SJCRH30 (cell line): ENCODE results near the gene DOCK4. TPM values are rescaled to one million over a fixed set of nuclear protein-coding genes. Genes with fewer than 3 reads are reported as not detected.
A peak's percentile ranks its signal among the peaks of the same experiment; 100 is the strongest.

Experiments
- DNase-seq, 2 experiments: peaks; one replicate each; pipeline ENCODE4 v3.0.0-alpha.2; 2015 to 2020
- H3K27ac ChIP-seq: fragments of 250-450 bp; sonication (Bioruptor Pico); 2 replicates; pipeline ENCODE4 v1.5.1; 2020; ENCODE audit warnings: mild to moderate bottlenecking, moderate library complexity
- H3K27me3 ChIP-seq: fragments of 250-450 bp; sonication (Bioruptor Pico); 2 replicates; pipeline ENCODE4 v1.5.1; 2020; ENCODE audit warnings: mild to moderate bottlenecking, moderate library complexity
- H3K36me3 ChIP-seq: fragments of 250-450 bp; sonication (Bioruptor Pico); 2 replicates; pipeline ENCODE4 v1.5.1; 2020; ENCODE audit warnings: mild to moderate bottlenecking, moderate library complexity
- H3K4me1 ChIP-seq: fragments of 250-450 bp; sonication (Bioruptor Pico); 2 replicates; pipeline ENCODE4 v1.5.1; 2020; ENCODE audit warnings: mild to moderate bottlenecking, moderate library complexity
- H3K4me3 ChIP-seq: fragments of 250-450 bp; sonication (Bioruptor Pico); 2 replicates; pipeline ENCODE4 v1.5.1; 2020; ENCODE audit warnings: mild to moderate bottlenecking, moderate library complexity
- H3K9me3 ChIP-seq: fragments of 250-450 bp; sonication (Bioruptor Pico); replicated peaks from 2 replicates; pipeline ENCODE4 v1.5.1; 2020; ENCODE audit warnings: mild to moderate bottlenecking, moderate library complexity
- total RNA-seq: library from RNA; depleted of rRNA; stranded (reverse); fragments of >200 nt; shearing (Covaris generic); gene quantifications from 2 replicates; pipeline ENCODE4 v1.2.3, GENCODE V29; 2014

DOCK4 gene
- total RNA-seq, 1 experiment from 2014 or later, result 11.4 TPM

DNA sequence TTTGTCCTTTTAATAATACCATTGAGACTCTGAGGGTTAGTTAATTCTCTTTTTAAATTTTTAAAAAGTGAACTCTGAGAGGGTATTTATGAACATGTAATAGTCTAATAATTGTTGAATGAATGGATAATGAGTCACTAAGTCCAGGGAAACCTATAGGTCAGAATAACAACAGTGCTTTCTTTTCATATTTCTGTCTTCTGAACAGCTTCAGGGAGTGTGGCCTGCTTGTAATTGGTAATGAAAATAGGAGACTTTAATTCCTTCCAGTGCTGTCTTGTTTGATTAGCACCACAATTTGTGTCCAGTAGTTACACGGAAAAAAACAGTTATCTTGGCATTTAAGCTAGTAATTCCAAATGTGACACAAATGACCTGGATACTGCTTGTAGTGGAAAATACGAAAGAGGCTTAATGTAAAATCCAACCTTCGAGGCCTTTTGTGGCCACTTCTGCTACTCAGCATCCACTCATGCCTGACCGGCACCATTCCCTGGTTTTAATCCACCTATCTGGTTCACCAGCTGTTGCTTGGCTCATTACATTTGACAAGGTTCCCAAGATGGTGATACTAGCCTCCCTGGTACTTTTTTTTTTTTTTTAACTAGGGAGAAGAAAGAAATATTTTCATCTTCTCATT is 494.7 kb downstream of the DOCK4 start:
- no peaks in the 10 kb centered on the region for H3K36me3 ChIP-seq
- peak overlapping the region; percentile 27 for H3K4me3 ChIP-seq
- H3K27me3 ChIP-seq, result no peaks in the 10 kb centered on the region
- peaks cover 21% of the 10 kb centered on the region for H3K4me1 ChIP-seq
- H3K27ac ChIP-seq, result peak overlapping the region; percentile 81
- no peaks in the 10 kb centered on the region for H3K9me3 ChIP-seq
- DNase-seq, result peak; percentile 79 to 87

DNA sequence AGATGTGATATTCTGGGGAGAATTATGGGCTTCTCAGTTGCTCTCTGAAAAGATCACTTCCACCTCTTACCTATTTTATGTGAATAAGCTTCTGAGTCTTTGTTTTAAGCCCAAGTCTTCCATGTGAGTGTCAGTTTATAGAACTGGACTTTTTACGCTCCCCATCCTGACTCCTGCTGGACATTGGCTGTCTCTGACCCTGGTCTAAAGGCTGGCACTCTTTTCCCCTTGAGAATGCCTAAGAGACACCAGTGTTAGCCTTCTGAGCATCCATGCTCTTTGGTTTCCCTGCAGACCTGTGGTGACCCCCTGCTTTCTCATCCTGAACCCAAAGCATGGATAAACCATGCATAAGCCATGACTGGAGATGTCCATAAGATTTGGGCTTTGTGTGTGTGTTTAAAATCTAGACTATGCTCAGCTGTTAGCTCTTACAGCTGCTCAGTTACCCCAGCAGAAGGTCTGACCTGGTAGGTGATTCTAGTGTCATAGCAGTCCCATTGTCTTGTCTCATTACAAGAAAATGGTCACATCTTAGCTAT is 495.3 kb downstream of the DOCK4 start:
- Histone ChIP-seq H3K36me3 (no peaks in the 10 kb centered on the region), H3K27ac (peak overlapping the region; percentile 81), H3K27me3 (no peaks in the 10 kb centered on the region), H3K9me3 (no peaks in the 10 kb centered on the region), H3K4me1 (peaks cover 21% of the 10 kb centered on the region), H3K4me3 (no peak overlapping the region)
- DNase-seq, result peak; percentile 39 to 65

DNA sequence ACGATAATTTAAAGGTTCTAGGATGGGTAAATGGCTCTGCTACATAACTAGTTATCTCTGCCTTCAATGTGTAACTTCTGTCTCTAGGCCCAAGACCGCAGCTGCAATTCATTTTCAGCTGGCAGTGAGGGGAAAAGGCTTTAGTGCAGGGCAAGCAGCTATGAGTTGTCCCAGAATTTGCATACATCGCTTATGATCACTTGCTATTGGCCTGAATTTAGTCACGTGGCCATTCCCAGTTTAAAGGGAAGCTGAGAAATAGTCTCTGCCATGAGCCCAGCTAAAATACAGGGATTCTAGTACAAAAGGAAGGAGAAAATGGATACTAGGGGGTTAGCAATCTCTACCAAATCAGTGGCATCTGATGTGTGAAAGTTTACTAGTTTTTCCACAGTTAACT is 498.1 kb downstream of the DOCK4 start:
- Histone ChIP-seq H3K9me3 (no peaks in the 10 kb centered on the region), H3K27ac (no peak overlapping the region), H3K4me1 (peaks cover 21% of the 10 kb centered on the region), H3K36me3 (no peaks in the 10 kb centered on the region), H3K27me3 (no peaks in the 10 kb centered on the region), H3K4me3 (no peak overlapping the region)
- no peak for DNase-seq

DNA sequence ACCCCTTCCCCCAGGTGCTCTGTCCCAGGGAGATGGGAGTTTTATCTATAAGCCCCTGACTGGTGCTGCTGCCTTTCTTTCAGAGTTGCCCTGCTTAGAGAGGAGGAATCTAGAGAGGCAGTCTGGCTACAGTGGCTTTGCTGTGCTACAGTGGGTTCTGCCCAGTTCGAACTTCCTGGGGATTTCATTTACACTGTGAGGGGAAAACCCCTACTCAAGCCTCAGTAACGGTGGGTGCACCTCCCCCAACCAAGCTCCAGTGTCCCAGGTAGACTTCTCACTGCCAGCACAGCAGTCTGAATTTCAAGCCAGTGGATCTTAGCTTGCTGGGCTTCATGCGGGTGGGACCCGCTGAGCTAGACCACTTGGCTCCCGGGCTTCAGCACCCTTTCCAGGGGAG is 500.4 kb downstream of the DOCK4 start:
- Histone ChIP-seq H3K27ac (no peak overlapping the region), H3K4me1 (peaks cover 6% of the 10 kb centered on the region), H3K9me3 (no peaks in the 10 kb centered on the region), H3K27me3 (no peaks in the 10 kb centered on the region), H3K36me3 (no peaks in the 10 kb centered on the region), H3K4me3 (no peak overlapping the region)
- no peak for DNase-seq

- Histone ChIP-seq H3K36me3 (no peaks in the 10 kb centered on the region), H3K4me3 (no peak overlapping the region), H3K27me3 (no peaks in the 10 kb centered on the region), H3K27ac (no peak overlapping the region), H3K4me1 (no peaks in the 10 kb centered on the region), H3K9me3 (no peaks in the 10 kb centered on the region)
- DNase-seq, result no peak
Observed at GRCh38 chr7:111697771-111698170, 508.4 kb downstream of the DOCK4 start.

DNA sequence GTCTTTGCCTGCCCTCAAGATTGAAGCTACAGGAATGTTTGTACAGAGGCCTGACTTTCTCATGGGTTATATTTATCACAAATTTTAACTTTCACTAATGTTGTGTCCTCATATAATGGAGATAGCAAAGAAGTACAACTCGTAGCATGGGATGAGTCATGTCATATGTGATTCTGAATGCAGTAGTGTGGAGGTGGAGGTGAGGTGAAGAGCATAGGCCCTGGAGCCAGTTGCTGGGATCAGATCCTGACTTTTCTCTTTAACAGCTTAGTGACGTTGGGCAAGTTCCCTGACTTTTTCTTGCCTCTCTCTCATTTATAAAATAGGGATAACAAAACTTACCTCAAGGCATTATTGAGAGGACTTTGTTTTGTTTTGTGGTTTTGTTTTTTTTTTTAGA is 511.8 kb downstream of the DOCK4 start:
- Histone ChIP-seq H3K36me3 (no peaks in the 10 kb centered on the region), H3K4me3 (no peak overlapping the region), H3K27me3 (no peaks in the 10 kb centered on the region), H3K27ac (no peak overlapping the region), H3K9me3 (no peaks in the 10 kb centered on the region), H3K4me1 (no peaks in the 10 kb centered on the region)
- no peak for DNase-seq

GRCh38 chr7:111690364-111691111 is 515.7 kb downstream of the DOCK4 start:
- Histone ChIP-seq H3K9me3 (no peaks in the 10 kb centered on the region), H3K36me3 (no peaks in the 10 kb centered on the region), H3K4me1 (no peaks in the 10 kb centered on the region), H3K27ac (no peak overlapping the region), H3K27me3 (no peaks in the 10 kb centered on the region), H3K4me3 (no peak overlapping the region)
- no peak for DNase-seq

DNA sequence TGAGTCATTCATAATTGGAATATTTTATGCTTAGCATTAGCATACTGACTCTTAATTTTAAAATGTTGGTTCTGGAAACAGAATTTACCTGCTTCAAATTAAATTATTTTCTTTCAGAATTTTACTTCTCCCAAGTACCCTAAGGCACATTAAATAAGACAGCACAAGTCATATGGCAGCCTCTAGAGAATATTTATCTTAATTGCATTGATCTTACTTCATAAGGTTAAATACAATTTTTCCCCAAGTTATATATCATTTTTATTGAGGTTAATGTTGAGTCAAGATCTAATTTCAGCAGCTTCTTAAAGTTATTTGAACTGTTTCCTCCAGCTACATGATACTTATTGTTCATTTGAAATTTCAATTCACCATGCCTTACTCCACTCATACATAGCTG is 520.9 kb downstream of the DOCK4 start:
- no peaks in the 10 kb centered on the region for H3K27me3 ChIP-seq
- H3K9me3 ChIP-seq, result no peaks in the 10 kb centered on the region
- no peaks in the 10 kb centered on the region for H3K36me3 ChIP-seq
- H3K4me1 ChIP-seq, result peaks cover 7% of the 10 kb centered on the region
- no peak overlapping the region for H3K4me3 ChIP-seq
- no peak for DNase-seq
- no peak overlapping the region for H3K27ac ChIP-seq

DNA sequence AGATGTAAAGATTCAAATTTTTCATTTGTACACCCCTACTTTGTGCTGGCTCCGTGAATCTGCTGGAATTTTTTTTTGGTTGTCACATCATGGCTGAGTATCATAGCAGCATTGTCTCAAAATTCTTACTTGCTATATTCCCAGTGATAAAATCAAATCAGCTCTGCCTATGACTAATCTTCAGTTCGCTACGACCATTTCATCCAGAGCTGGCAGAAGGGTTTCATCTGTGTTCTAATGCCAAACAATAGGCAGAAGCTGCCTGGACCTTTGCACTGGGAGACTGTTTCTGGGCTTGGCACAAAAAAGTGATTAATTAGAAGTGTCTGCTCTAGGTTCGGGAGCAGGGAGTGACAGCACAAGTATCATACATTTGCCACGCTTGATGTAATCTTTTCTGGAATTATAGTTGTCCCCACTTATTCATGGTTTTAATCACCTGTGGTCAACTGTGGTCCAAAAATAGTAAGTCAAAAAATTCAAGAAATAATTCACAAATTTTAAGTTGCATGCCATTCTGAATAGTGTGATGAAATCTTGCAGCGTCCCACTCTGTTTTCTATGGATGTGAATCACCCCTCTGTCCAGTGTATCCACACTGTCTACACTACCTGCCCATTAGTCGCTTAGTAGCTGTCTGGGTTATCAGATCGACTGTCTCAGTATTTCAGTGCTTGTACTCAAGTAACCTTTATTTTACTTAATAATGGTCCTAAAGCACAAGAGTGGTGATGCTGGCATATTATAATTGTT is 523.4 kb downstream of the DOCK4 start:
- Histone ChIP-seq H3K36me3 (no peaks in the 10 kb centered on the region), H3K4me3 (no peak overlapping the region), H3K4me1 (peaks cover 7% of the 10 kb centered on the region), H3K27ac (peak overlapping the region; percentile 29; the same call in 1 of the 2 replicates), H3K27me3 (no peaks in the 10 kb centered on the region), H3K9me3 (no peaks in the 10 kb centered on the region)
- DNase-seq, result peak in 1 of 2 experiments; percentile 5

DNA sequence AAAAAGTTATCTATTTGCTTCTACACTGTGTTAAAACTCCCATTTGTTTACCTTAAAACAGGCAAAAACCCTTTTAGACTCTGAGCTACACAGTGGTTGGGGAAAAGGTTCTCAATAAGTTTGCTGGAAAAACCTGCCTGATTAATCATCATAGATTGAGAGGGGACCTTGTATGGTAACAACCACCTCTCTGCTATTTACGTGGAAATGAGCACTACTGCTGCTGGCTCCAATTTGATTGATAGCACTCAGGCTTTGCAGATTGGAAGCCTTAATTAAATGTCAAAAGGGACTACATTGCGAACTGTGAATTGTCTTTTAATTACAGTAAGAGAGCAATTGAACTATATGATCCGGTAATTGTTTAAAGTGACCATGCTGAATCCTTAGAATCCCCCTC is 525.0 kb downstream of the DOCK4 start:
- DNase-seq, result no peak
- peaks cover 19% of the 10 kb centered on the region for H3K4me1 ChIP-seq
- no peaks in the 10 kb centered on the region for H3K9me3 ChIP-seq
- H3K27ac ChIP-seq, result no peak overlapping the region
- no peak overlapping the region for H3K4me3 ChIP-seq
- H3K36me3 ChIP-seq, result no peaks in the 10 kb centered on the region
- no peaks in the 10 kb centered on the region for H3K27me3 ChIP-seq

DNA sequence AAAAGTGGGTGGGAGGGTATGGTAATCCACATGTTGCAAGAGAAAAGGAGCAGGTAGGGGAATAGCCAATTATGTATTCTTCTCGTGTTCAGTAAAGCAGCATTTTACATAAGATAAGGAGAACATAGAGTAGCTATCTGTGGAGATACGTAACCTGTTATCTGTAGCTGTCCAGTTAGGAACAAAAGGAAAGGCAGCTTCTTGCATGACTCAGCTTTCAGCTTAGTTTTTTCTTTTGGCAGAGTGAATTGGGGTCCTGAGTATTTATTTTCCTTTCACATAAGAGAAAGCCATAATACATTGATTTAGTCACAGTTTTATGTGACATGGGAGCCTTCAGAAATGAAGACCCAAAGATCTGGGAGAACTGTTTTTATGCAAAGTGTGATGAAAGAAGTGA is 527.2 kb downstream of the DOCK4 start:
- H3K27me3 ChIP-seq, result no peaks in the 10 kb centered on the region

GRCh38 chr7:111678281-111678680 is 527.9 kb downstream of the DOCK4 start:
- Histone ChIP-seq H3K9me3 (no peaks in the 10 kb centered on the region), H3K27ac (no peak overlapping the region), H3K4me3 (no peak overlapping the region), H3K4me1 (peaks cover 16% of the 10 kb centered on the region), H3K36me3 (no peaks in the 10 kb centered on the region), H3K27me3 (no peaks in the 10 kb centered on the region)
- no peak for DNase-seq

More for the DNA sequence above, 527.2 kb downstream of the DOCK4 start:
- Histone ChIP-seq H3K27ac (no peak overlapping the region), H3K4me1 (peaks cover 19% of the 10 kb centered on the region), H3K36me3 (no peaks in the 10 kb centered on the region), H3K9me3 (no peaks in the 10 kb centered on the region), H3K4me3 (no peak overlapping the region)
- no peak for DNase-seq

GRCh38 chr7:111677848-111678247 is 528.4 kb downstream of the DOCK4 start:
- H3K4me3 ChIP-seq, result no peak overlapping the region
- DNase-seq, result no peak

DNA sequence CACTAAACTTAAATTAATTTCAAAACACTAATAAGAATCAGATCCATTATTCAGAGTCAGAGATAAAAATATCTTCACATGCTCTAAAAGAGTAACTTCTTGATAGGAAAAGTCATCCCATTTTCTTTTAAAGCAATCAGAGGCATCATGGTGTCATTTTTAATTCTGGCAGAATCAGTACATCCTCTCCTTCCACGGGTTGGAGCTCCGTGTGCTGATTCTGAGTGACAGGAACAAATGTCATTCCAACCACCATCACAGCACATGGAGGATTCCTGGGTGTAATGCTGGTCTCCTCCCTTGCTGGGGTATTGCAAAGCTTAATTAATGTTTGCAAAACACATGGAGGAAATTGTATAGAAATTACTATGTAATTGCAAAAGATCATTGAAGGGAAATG is 529.4 kb downstream of the DOCK4 start:
- Histone ChIP-seq H3K27ac (peak overlapping the region; percentile 39), H3K9me3 (no peaks in the 10 kb centered on the region), H3K4me1 (peaks cover 12% of the 10 kb centered on the region), H3K4me3 (no peak overlapping the region), H3K36me3 (no peaks in the 10 kb centered on the region), H3K27me3 (no peaks in the 10 kb centered on the region)
- DNase-seq, result peak; percentile 75 to 91

More at GRCh38 chr7:111677848-111678247, 528.4 kb downstream of the DOCK4 start:
- H3K9me3 ChIP-seq, result no peaks in the 10 kb centered on the region
- peaks cover 12% of the 10 kb centered on the region for H3K4me1 ChIP-seq
- H3K27me3 ChIP-seq, result no peaks in the 10 kb centered on the region
- H3K36me3 ChIP-seq, result no peaks in the 10 kb centered on the region
- H3K27ac ChIP-seq, result no peak overlapping the region
